NCI-H2171 treated with DMSO at 0.1 percent for 48 hours (cell line): ENCODE measurements around the gene ARHGAP28.
A peak's percentile ranks its signal among the peaks of the same experiment; 100 is the strongest.

Experiments
- DNase-seq: peaks from one replicate; lab custom pipeline; 2025; lab: John Stamatoyannopoulos, UW

The ARHGAP28 gene

GRCh38 chr18:6873040-6873751, 143.7 kb downstream of the ARHGAP28 start:
- no peak for DNase-seq

- no peak for DNase-seq
Measured at GRCh38 chr18:6874315-6874714, 144.8 kb downstream of the ARHGAP28 start.

GRCh38 chr18:6875749-6876148, 146.2 kb downstream of the ARHGAP28 start:
- DNase-seq = no peak

- no peak for DNase-seq
Measured at GRCh38 chr18:6876641-6877041, 147.1 kb downstream of the ARHGAP28 start.

GRCh38 chr18:6877288-6877687, 147.8 kb downstream of the ARHGAP28 start:
- no peak for DNase-seq

GRCh38 chr18:6878556-6879297, 149.2 kb downstream of the ARHGAP28 start:
- DNase-seq = no peak

- DNase-seq = no peak
Measured at GRCh38 chr18:6879508-6880195, 150.1 kb downstream of the ARHGAP28 start.

GRCh38 chr18:6881034-6881820, 151.7 kb downstream of the ARHGAP28 start:
- DNase-seq = no peak

- DNase-seq = no peak
Measured at GRCh38 chr18:6882401-6882800, 152.9 kb downstream of the ARHGAP28 start.

GRCh38 chr18:6885006-6885481, 155.5 kb downstream of the ARHGAP28 start:
- DNase-seq = no peak

GRCh38 chr18:6885992-6886796, 156.7 kb downstream of the ARHGAP28 start:
- DNase-seq = peak; percentile 69

GRCh38 chr18:6886797-6887330, 157.3 kb downstream of the ARHGAP28 start:
- DNase-seq = no peak

- DNase-seq = no peak
Measured at GRCh38 chr18:6891788-6892187, 162.3 kb downstream of the ARHGAP28 start.

- DNase-seq = no peak
Measured at GRCh38 chr18:6901286-6901926, 171.9 kb downstream of the ARHGAP28 start.

- no peak for DNase-seq
Measured at GRCh38 chr18:6917072-6917471, 187.6 kb downstream of the ARHGAP28 start.

GRCh38 chr18:6920099-6920955, 190.8 kb downstream of the ARHGAP28 start:
- peak; percentile 67 for DNase-seq

- DNase-seq = no peak
Measured at GRCh38 chr18:6921571-6921970, 192.1 kb downstream of the ARHGAP28 start.

GRCh38 chr18:6923220-6923619, 193.7 kb downstream of the ARHGAP28 start:
- no peak for DNase-seq

- no peak for DNase-seq
Measured at GRCh38 chr18:6927153-6927552, 197.6 kb downstream of the ARHGAP28 start.
